HG02973 (cell line): ENCODE data around the gene CYTH1.
A peak's percentile ranks its signal among the peaks of the same experiment; 100 is the strongest.
"Not testable (repeated sequence)": the region's sequence is repeated elsewhere in the genome, so short reads cannot be mapped to it uniquely, and the experiment has no call there.

Source experiments
- ATAC-seq: cut with Tn5 transposase; IDR thresholded peaks from one replicate; pipeline ENCODE4 v1.9.1; 2021; ENCODE audit warnings: moderate library complexity; ENCODE audit not compliant: unreplicated experiment

CYTH1 gene

GRCh38 chr17:78765821-78766220 lies 16.3 kb downstream of the CYTH1 start:
- no peak for ATAC-seq

GRCh38 chr17:78764871-78765270 lies 17.2 kb downstream of the CYTH1 start:
- no peak for ATAC-seq

GRCh38 chr17:78763561-78763960 lies 18.5 kb downstream of the CYTH1 start:
- ATAC-seq: no peak

DNA sequence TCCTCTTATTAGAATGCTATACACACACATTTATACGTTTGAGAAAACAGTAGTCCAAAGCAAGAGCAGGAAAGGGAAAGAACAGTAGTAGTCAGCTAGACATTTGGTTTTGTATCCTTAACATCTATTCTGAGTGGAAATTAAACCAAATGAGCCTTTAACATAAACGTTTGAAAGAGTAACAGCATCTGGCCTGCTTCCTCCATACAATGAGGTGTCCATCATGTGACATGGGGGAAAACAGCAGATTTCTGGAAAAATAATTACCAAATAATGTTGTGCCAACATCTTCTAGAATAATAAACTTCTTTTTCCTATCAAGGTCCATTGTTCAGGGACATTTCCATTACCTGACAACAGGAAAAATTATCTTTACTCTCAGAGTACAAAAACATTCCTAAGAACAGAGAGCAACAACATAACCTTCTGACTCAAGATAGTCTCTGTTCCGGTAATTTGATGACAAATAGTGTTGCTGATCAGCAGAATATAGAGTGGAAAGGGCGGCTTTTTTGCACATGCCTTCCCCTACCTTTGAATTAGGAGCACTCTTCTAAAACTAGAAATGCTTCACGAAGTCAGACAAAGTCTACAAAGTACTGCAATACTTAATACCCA lies 20.2 kb downstream of the CYTH1 start:
- no peak for ATAC-seq

DNA sequence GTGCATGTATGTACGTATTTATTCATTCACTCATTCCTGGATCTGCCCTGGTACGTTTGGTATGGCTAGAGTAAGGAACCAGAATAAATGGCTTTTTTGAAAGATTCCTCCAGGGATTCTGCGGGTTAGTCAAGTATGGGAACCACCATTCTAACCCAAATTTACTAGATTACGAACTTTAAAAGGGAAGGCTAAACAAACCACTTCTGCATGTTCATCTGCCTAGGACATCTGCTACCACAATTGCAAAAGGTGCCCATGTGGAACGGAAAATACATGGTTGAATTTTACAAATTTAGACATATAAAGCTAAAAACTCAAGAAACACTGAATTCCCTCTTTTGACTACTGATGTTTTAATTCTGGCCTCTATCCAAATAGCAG lies 22.1 kb downstream of the CYTH1 start:
- ATAC-seq: no peak

GRCh38 chr17:78759203-78759968 lies 22.7 kb downstream of the CYTH1 start:
- ATAC-seq: peak; percentile 63

- no peak for ATAC-seq
Observed at GRCh38 chr17:78753316-78754250, 28.5 kb downstream of the CYTH1 start.

DNA sequence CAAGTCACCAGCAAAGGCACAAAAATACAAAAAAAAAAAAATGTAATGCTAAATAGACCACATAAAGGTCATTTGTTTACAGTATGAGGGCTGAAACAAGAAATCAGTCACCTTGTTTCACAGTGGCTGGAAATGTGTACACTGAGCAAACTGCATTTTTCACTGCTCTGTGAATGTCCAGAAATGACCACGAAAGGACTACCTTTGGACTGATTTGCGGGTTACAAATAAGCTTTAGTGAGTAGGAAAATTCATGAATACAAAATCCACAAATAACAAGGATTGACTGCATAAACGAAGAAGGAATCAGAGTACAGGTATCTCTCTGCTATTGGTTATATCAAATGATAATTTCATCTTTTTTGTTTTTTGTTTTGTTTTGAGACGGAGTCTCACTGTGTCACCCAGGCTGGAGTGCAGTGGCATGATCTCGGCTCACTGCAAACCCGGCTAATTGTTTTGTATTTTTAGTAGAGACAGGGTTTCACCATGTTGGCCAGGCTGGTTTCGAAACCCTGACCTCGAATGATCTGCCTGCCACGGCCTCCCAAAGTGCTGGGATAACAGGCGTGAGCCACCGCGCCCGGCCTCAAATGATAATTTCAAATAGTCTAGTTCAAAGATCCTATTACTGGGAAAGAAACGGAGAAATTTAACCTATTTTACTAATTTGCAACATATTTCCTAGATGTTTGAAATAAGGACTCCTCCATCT lies 30.5 kb downstream of the CYTH1 start:
- ATAC-seq: no peak

DNA sequence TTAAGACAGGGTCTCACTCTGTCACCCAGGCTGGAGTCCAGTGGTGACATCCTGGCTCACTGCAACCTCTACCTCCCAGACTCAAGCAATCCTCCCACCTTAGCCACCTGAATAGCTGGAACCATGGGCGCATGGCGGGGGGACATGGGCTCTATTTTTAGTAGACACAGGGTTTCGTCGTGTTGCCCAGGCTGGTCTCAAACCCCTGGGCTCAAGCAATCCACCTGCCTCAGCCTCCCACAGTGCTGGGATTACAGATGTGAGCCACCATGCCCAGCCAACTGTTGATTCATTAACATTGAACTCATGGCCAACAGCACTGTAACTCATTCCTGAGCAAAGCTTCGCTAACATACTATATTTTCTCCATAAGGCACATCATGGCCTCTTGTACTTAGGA lies 31.1 kb downstream of the CYTH1 start:
- ATAC-seq: not testable (repeated sequence)

DNA sequence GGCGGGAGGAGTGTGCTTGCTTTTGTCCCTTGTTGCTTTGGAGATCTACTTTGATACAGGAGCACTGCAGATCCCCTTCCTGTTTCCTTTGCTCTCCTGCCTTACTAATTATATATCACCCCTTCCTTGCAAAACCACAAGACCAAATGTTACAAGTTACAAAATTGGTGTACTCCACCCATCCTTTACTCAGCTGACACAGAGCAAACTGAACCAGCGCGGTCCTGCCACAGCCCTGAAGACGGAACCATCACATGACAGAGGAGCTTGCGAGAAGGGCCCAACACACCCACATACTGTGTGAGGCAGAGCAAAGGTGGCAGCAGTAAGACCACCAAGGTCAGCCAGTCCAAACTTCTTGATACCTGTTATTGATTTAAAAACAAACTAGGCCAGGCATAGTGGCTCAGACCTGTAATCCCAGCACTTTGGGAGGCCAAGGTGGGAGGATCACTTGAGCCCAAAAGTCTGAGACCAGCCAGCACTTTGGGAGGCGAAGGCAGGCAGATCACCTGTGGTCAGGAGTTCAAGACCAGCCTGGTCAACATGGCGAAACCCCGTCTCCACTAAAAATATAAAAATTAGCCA lies 33.2 kb downstream of the CYTH1 start:
- ATAC-seq: no peak

- no peak for ATAC-seq
Observed at GRCh38 chr17:78748048-78748729, 33.9 kb downstream of the CYTH1 start.

DNA sequence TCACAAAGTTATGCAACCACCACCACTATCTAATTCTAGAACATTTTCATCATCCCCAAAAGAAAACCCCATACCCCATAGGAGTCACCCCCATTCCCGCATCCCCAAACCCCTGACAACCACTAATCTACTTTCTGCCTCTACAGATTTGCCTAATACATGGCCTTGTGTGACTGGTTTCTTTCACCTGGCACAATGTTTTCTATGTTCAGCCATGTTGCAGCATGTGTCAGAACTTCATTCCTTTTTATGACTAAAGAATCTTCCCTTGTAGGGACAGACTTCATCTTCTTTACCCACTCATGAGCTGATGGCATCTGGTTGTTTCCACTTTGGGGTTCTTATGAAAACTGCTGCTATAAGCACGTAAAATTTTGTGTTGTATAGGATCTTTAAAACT lies 34.6 kb downstream of the CYTH1 start:
- ATAC-seq: no peak

DNA sequence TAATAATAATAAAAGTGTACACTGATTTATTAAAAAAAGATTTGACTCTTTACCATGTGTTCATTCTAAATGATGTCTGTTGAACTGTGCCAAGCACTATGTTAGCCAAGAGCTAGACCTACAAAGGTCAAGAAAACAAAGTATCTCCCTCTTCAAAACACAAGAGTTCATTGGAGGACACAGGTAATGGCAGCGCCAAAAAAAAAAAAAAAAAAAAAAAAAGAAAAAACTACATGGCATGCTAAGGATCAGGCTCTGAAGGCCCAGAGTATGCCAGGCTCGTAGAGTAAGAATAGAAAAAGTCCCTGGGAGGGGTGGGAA lies 35.2 kb downstream of the CYTH1 start:
- ATAC-seq: no peak

GRCh38 chr17:78746263-78746948 lies 35.7 kb downstream of the CYTH1 start:
- ATAC-seq: no peak

GRCh38 chr17:78745407-78746088 lies 36.5 kb downstream of the CYTH1 start:
- ATAC-seq: no peak

GRCh38 chr17:78742901-78743300 lies 39.2 kb downstream of the CYTH1 start:
- no peak for ATAC-seq

GRCh38 chr17:78741644-78742284 lies 40.3 kb downstream of the CYTH1 start:
- no peak for ATAC-seq

DNA sequence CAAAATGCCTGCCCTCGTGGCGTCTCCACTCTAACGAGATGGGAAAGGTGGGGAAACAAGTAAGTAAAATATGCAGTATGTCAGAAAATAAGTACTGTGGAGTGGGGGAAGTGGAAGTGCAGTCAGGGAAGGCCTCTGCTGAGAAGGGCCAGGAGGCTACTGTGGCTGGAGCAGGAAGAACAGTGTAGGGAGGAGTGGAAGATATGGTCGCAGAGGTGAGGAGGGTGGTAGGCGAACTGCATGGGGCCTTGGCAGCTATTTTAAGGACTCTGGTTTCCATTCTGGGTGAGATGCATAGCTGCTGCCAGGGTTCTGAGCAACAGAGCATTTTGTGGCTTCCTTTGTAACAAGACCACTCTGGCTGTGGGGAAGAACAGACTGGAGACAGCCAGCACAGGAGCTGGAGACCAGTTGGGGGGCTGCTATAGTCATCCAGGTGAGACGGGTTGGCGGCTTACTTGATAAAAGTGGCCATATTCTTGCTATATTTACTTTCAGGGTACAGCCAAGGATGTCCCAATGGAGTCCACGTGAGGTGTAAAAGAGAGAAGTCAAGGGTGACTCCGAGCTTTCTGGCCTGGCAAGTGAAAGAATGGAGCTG lies 42.6 kb downstream of the CYTH1 start:
- ATAC-seq: no peak
